Upper lobe of left lung (tissue), 6 donors: ENCODE measurements around the gene THBS3. TPM values are rescaled to one million over a fixed set of nuclear protein-coding genes. Genes with fewer than 3 reads are reported as not detected.

ENCODE experiments used
- ATAC-seq, 2 donors: fragments of 200-7000 bp; cut with Tn5 transposase; one replicate each; pipeline ENCODE4 v1.9.1; 2022; ENCODE audit warnings: mild to moderate bottlenecking in 2 of 2, moderate library complexity in 2 of 2; ENCODE audit not compliant: low FRiP score in 2 of 2
- DNase-seq, 2 donors: peaks; one replicate each; pipeline ENCODE4 v3.0.0-alpha.2; 2019 to 2020
- H3K27ac ChIP-seq, 4 donors: fragments of 200-600 bp; sonication (generic); one replicate each; pipeline ENCODE4 v1.5.1; 2016 to 2019
- H3K27me3 ChIP-seq, 4 donors: fragments of 200-600 bp; sonication (generic); one replicate each; pipeline ENCODE4 v1.5.1; 2017 to 2019
- H3K36me3 ChIP-seq, 4 donors: fragments of 200-600 bp; sonication (generic); one replicate each; pipeline ENCODE4 v1.5.1; 2016 to 2019
- H3K4me1 ChIP-seq, 4 donors: fragments of 200-600 bp; sonication (generic); one replicate each; pipeline ENCODE4 v1.5.1; 2018 to 2019
- H3K4me3 ChIP-seq, 4 donors: fragments of 200-600 bp; sonication (generic); one replicate each; pipeline ENCODE4 v1.5.1; 2017 to 2019; ENCODE audit warnings: mild to moderate bottlenecking in 2 of 4, moderate library complexity in 1 of 4
- H3K9me3 ChIP-seq, 4 donors: fragments of 200-600 bp; sonication (generic); one replicate each; pipeline ENCODE4 v1.5.1; 2018 to 2019
- EP300 ChIP-seq, 4 donors: sonication (generic); formaldehyde crosslinking; IDR thresholded peaks; one replicate each; pipeline ENCODE4 v1.5.1; 2017; ENCODE audit warnings: antibody characterized with exemption in 4 of 4, control low read depth in 2 of 4
- POLR2A ChIP-seq, 4 donors: fragments of 450-650 bp; IDR thresholded peaks; one replicate each; pipeline ENCODE4 v1.5.1; 2016 to 2017; ENCODE audit warnings: antibody characterized with exemption in 4 of 4, mild to moderate bottlenecking in 2 of 4
- POLR2AphosphoS5 ChIP-seq, 2 donors: sonication (generic); formaldehyde crosslinking; IDR thresholded peaks; one replicate each; pipeline ENCODE4 v1.5.1; 2017; ENCODE audit warnings: antibody characterized with exemption in 2 of 2
- WGBS, 2 donors: methylation state at CpG; one replicate each; pipeline ENCODE4 v1.1.5; 2017 to 2018; 5-methylcytosine and 5-hydroxymethylcytosine counted together
- total RNA-seq, 6 donors: library from RNA; depleted of rRNA in 4 of 6; stranded (reverse); fragments of >200 nt in 4 of 6; gene quantifications; one replicate each; pipeline versions ENCODE4 v1.1.0 to v1.2.1, GENCODE V29; 2016 to 2021
- TF ChIP-seq, protein P1 (sequence below), 6 experiments: fragments of 450-650 bp in 4 of 6; fragments of 200-600 bp in 2 of 6; sonication (generic) in 2 of 6; IDR thresholded peaks; one replicate each; pipeline ENCODE4 v1.5.1; 2016 to 2019; ENCODE audit warnings: antibody characterized with exemption in 6 of 6
- donor health status: DM: no; HTN: no; CAD: no; lungs with moderate emphysema.
- donor health status: DM: no; HTN: yes; CAD: no; lungs with severe emphysema.

The THBS3 gene
- total RNA-seq, 6 donors from 2014 or later, result 18.3 to 97.4 (median 27.6) TPM

DNA sequence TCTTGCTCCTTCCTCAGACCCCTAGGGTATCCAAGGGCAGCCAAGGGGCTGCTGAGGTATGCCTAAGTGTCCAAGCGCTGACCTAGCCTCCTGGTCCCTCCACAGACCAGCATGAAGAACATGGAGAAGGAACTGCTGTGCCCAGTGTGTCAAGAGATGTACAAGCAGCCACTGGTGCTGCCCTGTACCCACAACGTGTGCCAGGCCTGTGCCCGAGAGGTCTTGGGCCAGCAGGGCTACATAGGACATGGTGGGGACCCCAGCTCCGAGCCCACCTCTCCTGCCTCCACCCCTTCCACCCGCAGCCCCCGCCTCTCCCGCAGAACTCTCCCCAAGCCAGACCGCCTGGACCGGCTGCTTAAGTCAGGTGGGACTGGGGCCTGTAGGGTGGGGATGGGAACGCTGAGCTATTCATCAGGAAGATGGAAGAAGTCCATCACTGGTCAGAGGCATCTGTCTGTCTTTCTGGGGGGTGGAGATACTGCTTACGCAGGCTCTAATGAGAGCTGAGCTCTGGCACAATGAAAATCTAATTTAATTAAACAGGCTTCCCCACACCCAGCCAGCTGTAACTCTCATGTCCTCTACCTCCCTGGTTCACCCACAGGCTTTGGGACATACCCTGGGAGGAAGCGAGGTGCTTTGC, 32.3 kb downstream of the THBS3 start:
- H3K4me1 ChIP-seq, result peaks cover 30 to 53% (median 41%) of the 10 kb centered on the region in 4 donors
- ATAC-seq (no peak), DNase-seq (peak; percentile 21 to 32)
- H3K27me3 ChIP-seq, result peaks cover 0 to 7% (median 3%) of the 10 kb centered on the region in 4 donors
- TF ChIP-seq, protein P1, sequence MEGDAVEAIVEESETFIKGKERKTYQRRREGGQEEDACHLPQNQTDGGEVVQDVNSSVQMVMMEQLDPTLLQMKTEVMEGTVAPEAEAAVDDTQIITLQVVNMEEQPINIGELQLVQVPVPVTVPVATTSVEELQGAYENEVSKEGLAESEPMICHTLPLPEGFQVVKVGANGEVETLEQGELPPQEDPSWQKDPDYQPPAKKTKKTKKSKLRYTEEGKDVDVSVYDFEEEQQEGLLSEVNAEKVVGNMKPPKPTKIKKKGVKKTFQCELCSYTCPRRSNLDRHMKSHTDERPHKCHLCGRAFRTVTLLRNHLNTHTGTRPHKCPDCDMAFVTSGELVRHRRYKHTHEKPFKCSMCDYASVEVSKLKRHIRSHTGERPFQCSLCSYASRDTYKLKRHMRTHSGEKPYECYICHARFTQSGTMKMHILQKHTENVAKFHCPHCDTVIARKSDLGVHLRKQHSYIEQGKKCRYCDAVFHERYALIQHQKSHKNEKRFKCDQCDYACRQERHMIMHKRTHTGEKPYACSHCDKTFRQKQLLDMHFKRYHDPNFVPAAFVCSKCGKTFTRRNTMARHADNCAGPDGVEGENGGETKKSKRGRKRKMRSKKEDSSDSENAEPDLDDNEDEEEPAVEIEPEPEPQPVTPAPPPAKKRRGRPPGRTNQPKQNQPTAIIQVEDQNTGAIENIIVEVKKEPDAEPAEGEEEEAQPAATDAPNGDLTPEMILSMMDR (IDR thresholded peaks at IDR 0.05), result no peak
- TF ChIP-seq POLR2AphosphoS5 (IDR thresholded peaks at IDR 0.05), result no peak
- no peak for TF ChIP-seq EP300 (IDR thresholded peaks at IDR 0.05)
- H3K27ac ChIP-seq, result no peak overlapping the region
- H3K36me3 ChIP-seq, result peaks cover 0 to 7% (median 0%) of the 10 kb centered on the region in 4 donors
- H3K4me3 ChIP-seq, result no peak overlapping the region
- 92 to 95% methylated on average over 2 to 12 of the region's 12 CpGs for WGBS, 2 donors
- H3K9me3 ChIP-seq, result no peaks in the 10 kb centered on the region

DNA sequence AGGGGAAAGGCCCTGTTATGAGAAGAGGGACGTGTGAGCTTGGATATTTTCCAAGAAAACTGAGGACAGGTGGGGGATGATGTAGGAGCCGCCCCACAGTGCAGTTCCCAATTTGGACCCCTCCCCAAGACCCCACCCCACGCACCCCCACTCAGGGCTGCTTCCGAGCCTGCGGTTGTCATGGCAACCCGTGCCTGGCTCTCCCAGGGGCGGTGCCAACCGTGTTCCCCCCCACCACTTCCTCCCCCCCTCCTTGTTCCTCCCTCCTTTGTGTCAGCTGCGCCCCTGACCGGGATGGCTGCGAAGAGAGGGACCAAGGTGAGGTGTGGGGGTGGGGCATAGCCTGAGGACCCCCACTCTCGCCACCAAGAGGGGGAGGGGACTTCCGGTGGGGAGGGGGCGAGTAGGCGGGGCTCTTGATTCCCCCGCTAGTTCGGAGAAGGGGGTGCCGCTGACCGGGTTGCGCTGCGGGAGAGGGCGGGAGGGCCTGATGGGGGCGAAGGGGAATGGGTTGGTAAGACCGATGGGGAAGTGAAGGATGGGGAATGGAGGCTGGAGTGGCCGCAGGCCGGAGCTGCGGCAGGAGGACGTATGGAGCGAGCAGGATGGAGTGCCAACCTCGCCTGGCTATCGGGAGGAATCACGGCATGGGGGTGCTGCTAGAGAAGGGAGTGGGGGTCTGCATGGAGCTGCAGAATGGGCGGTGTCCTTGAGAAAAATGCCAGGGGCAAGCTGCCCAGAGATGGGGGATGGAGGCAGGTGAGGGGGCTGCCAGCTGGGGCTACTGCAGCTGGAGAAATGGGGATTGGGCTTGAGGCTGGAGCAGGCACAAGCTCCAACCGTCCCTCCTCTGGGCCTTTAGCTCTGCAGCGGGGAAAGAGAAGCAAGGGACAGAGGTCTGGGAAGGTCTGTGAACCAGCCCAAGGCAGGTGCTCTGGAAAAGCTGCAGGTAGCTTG, 33.1 kb downstream of the THBS3 start:
- Histone ChIP-seq H3K4me1 (peaks cover 30 to 53% (median 41%) of the 10 kb centered on the region in 4 donors), H3K27ac (peak overlapping the region in 2 of 4 donors; percentile 30 to 57), H3K27me3 (peaks cover 0 to 7% (median 3%) of the 10 kb centered on the region in 4 donors), H3K9me3 (no peaks in the 10 kb centered on the region), H3K36me3 (peaks cover 0 to 15% (median 4%) of the 10 kb centered on the region in 4 donors), H3K4me3 (peak overlapping the region in 3 of 4 donors; percentile 92 to 94 (median 93))
- WGBS, 2 donors, result 8 to 17% methylated on average over 24 to 35 of the region's 35 CpGs
- ATAC-seq, result no peak
- DNase-seq, result peak in 1 of 2 donors; percentile 77
- TF ChIP-seq, protein P1 (IDR thresholded peaks at IDR 0.05), result no peak
- no peak for TF ChIP-seq POLR2AphosphoS5 (IDR thresholded peaks at IDR 0.05)
- TF ChIP-seq POLR2A (IDR thresholded peaks at IDR 0.05), result no peak
- no peak for TF ChIP-seq EP300 (IDR thresholded peaks at IDR 0.05)

DNA sequence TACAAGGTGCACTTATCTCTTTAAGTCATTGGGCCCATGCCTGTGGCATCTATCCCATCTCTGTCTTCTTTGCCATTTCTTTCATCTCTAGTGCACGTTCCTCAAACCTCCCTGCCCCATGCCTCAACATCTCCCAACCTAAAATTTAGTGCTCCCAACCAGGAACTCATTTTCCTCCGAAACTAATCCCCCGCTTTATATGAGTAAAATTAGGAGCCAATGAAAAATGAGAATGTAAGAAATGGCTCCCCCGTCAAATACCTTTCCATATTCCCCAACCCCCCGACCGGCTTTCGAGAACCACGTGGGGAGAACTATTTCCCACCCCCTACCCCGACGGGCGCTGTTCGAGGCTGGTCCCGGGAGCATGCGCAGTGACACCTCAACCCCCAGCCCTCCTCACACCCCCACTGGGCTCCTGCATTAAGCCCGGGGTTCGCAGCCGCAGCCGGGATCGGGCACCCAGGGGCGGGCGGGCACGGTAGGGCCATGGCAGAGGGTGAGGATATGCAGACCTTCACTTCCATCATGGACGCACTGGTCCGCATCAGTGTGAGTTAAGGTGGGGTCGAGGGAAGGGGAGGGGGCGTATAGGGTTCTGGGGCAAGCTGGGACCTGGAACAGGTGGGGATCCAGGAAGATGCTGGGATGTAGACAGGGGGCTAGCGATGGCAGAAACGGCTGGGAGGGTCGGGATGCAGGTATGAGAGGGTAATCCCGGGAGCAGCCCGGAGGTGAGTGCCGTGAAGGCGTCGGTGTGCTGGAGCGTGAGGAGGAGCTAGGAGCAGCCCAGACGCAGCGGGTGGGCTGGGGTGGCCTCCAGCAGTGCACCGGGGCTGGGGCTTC, 34.0 kb downstream of the THBS3 start, which contains the start of gene TRIM46:
TSS of gene TRIM46 (plus strand) at position 372 of the 846 bp plus-strand sequence. CDS start at position 490, 118 bp downstream.
- ATAC-seq (no peak), DNase-seq (peak in 1 of 2 donors; percentile 87)
- peaks cover 0 to 7% (median 3%) of the 10 kb centered on the region in 4 donors for H3K27me3 ChIP-seq
- H3K36me3 ChIP-seq, result peaks cover 0 to 24% (median 13%) of the 10 kb centered on the region in 4 donors
- no peak for TF ChIP-seq POLR2A (IDR thresholded peaks at IDR 0.05)
- TF ChIP-seq, protein P1 (IDR thresholded peaks at IDR 0.05), result no peak
- H3K4me1 ChIP-seq, result peaks cover 30 to 47% (median 40%) of the 10 kb centered on the region in 4 donors
- H3K4me3 ChIP-seq, result peak within 1 kb of the TSS; percentile 71 to 94 (median 92)
- WGBS, 2 donors, result 2 to 5% methylated on average over 25 to 36 of the region's 38 CpGs
- H3K9me3 ChIP-seq, result no peaks in the 10 kb centered on the region
- peak within 1 kb of the TSS; percentile 91 to 99 (median 96) for H3K27ac ChIP-seq

DNA sequence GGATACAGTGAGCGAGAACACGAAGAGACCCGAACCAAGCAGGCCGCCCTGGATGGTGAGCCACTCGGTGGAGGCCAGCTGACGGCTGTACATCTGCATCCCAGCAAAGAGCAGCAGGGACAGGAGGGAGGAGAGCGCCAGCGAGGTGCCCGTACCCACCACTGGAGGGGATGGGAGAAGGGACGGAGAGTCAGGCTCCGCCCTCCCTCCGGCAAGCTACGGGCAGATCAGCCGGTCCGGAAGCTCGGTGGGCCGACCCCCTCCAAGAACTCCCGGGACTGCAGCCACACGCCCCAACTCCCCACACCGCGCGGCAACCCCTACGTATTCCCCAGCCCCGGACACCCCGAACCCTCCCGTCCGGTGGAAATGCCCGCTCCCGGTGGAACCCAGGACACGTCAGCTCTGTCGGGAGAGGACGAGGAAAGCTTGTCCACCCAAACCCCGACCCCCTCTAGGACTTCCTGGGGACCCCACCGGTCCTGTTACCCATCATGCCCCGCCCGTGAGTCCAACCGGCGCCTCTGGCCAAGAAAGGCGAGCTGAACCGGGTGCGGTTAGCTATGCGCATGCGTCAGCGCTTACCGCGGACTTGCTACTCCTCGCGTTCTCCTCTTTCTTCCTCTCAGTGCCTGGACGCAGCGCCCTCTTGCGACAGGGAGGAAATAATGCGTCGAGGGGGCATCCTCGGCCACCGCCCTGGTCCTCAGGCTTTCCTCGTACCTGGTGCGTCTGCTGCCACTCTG, 34.8 kb downstream of the THBS3 start, which contains the start of gene KRTCAP2:
TSS of gene KRTCAP2 (minus strand) at position 573 of the 746 bp plus-strand sequence. CDS start at position 493, 80 bp downstream.
- TF ChIP-seq POLR2A (IDR thresholded peaks at IDR 0.05), result peak in 3 of 4 donors; percentile 47 to 77 (median 48)
- TF ChIP-seq POLR2AphosphoS5 (IDR thresholded peaks at IDR 0.05), result peak; percentile 90 to 95
- TF ChIP-seq EP300 (IDR thresholded peaks at IDR 0.05), result no peak
- TF ChIP-seq, protein P1 (IDR thresholded peaks at IDR 0.05), result peak; percentile 91 to 99 (median 96)
- Histone ChIP-seq H3K36me3 (peaks cover 0 to 25% (median 14%) of the 10 kb centered on the region in 4 donors), H3K9me3 (no peaks in the 10 kb centered on the region), H3K27ac (peak within 1 kb of the TSS; percentile 91 to 99 (median 96)), H3K4me3 (peak within 1 kb of the TSS; percentile 71 to 94 (median 92)), H3K27me3 (peaks cover 0 to 7% (median 3%) of the 10 kb centered on the region in 4 donors), H3K4me1 (peaks cover 33 to 44% (median 37%) of the 10 kb centered on the region in 4 donors)
- ATAC-seq, result peak; percentile 88 to 93
- 0 to 1% methylated on average over 24 to 50 of the region's 57 CpGs for WGBS, 2 donors
- DNase-seq, result peak; percentile 91 to 97
